ENCODE measurements around the gene CAMTA1. TPM values are rescaled to one million over a fixed set of nuclear protein-coding genes. Genes with fewer than 3 reads are reported as not detected.

CAMTA1 gene
- total RNA-seq, 1 experiment from 2014 or later: 69.5 TPM

- DNase-seq (ENCODE audit: low read depth, low spot score) (no peak), ATAC-seq (no peak)
- CTCF ChIA-PET: no interaction called here
- BruUV-seq (replicated peaks): no TSS peak
- Histone ChIP-seq H3K4me3 (replicated peaks in 1 of 2; ENCODE audit: low read depth in 1 of 2, low read length in 2 of 2) (no peak overlapping the region), H4K20me1 (ENCODE audit: insufficient read depth) (no peaks in the 10 kb centered on the region), H2AFZ (ENCODE audit: low read depth, low read length, poor library complexity, severe bottlenecking) (no peak overlapping the region), H3K9me2 (ENCODE audit: insufficient read depth) (no peaks in the 10 kb centered on the region), H3K27ac (ENCODE audit: low read depth, low read length) (no peak overlapping the region), H3K9ac (ENCODE audit: low read length) (no peak overlapping the region), H3K27me3 (ENCODE audit: insufficient read depth, low read length) (0 out of 2 replicates have a peak, but pooled peaks cover 2% of the 10 kb centered on the region), H3K4me1 (ENCODE audit: control insufficient read depth in 1 of 2, insufficient read depth in 2 of 2, low read length in 2 of 2) (peaks cover 0 to 7% of the 10 kb centered on the region in 2 experiments; a peak in 1 of 4 replicates), H3K9me3 (ENCODE audit: control insufficient read depth in 1 of 2, insufficient read depth in 1 of 2, low read depth in 1 of 2, low read length in 2 of 2) (no peaks in the 10 kb centered on the region), H3K4me2 (ENCODE audit: low read length) (no peak overlapping the region), H3K79me2 (ENCODE audit: insufficient read depth, low read length) (no peaks in the 10 kb centered on the region), H3K36me3 (ENCODE audit: control insufficient read depth in 1 of 2, insufficient read depth in 2 of 2, low read length in 2 of 2) (no peaks in the 10 kb centered on the region)
- TF ChIP-seq CEBPB (IDR thresholded peaks at IDR 0.05; ENCODE audit: low read depth): no peak
- TF ChIP-seq ZBTB33 (IDR thresholded peaks at IDR 0.05; ENCODE audit: extremely low read depth, insufficient replicate concordance, low read length): no peak
- TF ChIP-seq CTCF (IDR thresholded peaks at IDR 0.05 in 2 of 3, conservative IDR thresholded peaks at IDR 0.05 in 1 of 3; ENCODE audit: borderline replicate concordance in 1 of 3, insufficient read depth in 1 of 3, low read depth in 2 of 3, low read length in 2 of 3): no peak
- no peak for TF ChIP-seq RAD21 (IDR thresholded peaks at IDR 0.05; ENCODE audit: low read depth)
- no peak for TF ChIP-seq MAX (IDR thresholded peaks at IDR 0.05)
- no peak for TF ChIP-seq FOSL1 (IDR thresholded peaks at IDR 0.05; ENCODE audit: low read depth)
- TF ChIP-seq POLR2A (IDR thresholded peaks at IDR 0.05; ENCODE audit: borderline replicate concordance, extremely low read depth, insufficient read depth, insufficient read length): no peak
- TF ChIP-seq SP1 (IDR thresholded peaks at IDR 0.05; ENCODE audit: low read depth): no peak
- no peak for TF ChIP-seq ATF3 (IDR thresholded peaks at IDR 0.05)
- TF ChIP-seq EGR1 (IDR thresholded peaks at IDR 0.05; ENCODE audit: low read depth): no peak
- TF ChIP-seq EZH2phosphoT487 (IDR thresholded peaks at IDR 0.05; ENCODE audit: borderline replicate concordance): no peak
- no peak for TF ChIP-seq JUND (IDR thresholded peaks at IDR 0.05)
- RAD21 ChIA-PET (ENCODE audit: low non-redundant PET in 1 of 2, low total read pairs in 2 of 2, uncharacterized antibody in 2 of 2, unreplicated experiment in 2 of 2): no interaction called here
- intact Hi-C loops (cut with micrococcal nuclease): no loop called here
- POLR2A ChIA-PET: no interaction called here
Measured at GRCh38 chr1:7684132-7684531, 898.9 kb downstream of the CAMTA1 start.

Measured in HCT116 (cell line).